Left hindlimb (tissue), 1 donor: ENCODE measurements around the gene PDC.

Source experiments
- DNase-seq: peaks from one replicate; pipeline ENCODE4 v3.0.0-alpha.2; 2018

Gene PDC

GRCh38 chr1:186461014-186461413, at the start of gene PDC:
TSS of gene PDC (minus strand) at chr1:186461114. CDS start at chr1:186449459, 11,655 bp downstream.
- no peak for DNase-seq

DNA sequence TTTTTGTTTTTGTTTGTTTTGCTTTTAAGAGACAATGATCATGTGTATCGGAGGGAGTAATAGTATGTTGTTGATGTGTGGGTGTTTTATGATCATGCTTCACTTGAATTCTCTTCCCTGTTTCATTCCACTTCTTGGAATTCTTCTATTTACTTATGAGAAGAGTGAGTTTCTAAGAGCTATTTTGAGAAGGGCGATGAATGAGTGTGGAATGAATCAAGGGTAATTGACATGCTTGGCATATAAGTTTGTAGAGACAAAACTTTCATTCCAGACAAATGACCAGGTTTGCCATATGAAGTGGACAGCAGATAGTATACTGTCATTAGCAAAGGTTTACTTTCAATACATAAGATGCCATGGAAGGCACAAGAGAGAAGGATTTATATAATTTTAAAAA, 42.3 kb upstream of the PDC start:
- no peak for DNase-seq

- no peak for DNase-seq
Measured at GRCh38 chr1:186502087-186502486, 41.2 kb upstream of the PDC start.

- no peak for DNase-seq
Measured at GRCh38 chr1:186500804-186501203, 39.9 kb upstream of the PDC start.

DNA sequence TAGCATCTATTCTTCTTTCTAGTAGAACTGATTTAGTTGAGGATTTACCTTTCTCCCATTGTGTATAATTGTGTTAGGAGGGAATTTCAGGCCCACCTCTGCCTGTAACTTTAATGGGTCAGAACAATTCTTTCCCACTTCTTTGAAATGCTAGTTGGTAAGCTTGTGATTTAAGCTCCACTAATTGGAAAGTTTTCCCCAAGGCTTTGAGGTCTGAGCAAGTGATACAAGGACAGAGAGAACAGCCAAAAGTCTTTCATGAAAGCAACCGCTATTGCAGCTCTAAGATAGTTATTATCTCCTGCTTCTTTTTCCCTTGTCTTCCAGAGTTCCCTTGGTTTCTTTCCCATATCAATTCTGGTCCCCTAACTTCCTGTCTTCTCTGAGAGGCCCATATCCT, 38.7 kb upstream of the PDC start:
- DNase-seq: no peak

DNA sequence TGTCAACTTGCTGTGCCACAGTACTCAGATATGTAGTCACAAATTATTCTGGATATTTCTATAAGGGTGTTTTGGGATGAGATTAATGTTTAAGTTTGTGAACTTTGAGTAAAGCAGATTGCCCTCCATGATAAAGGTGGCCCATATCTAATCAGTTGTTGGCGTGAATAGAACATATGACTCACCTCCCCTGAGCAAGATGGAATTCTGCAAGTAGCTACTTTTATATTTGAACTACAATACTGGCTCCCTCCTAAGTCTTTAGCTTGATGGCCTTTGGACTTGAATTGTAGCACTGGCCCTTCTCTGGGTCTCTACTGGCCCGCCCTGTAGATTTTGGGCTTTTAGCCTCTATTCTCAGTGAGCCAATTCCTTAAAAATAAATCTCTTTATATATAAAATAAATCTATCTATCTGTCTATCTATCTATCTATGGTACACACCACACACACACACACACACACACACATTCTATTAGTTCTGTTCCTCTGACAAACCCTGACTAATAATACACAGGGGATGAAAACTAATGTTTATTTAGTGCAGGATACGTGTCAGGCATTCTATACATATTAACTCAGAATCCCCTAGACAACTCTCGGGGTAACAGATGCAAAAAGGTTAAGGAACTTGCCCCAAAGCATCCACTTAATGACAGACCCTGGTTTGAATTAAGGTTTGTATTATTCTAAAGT, 37.9 kb upstream of the PDC start:
- DNase-seq: no peak

GRCh38 chr1:186498071-186498470, 37.2 kb upstream of the PDC start:
- DNase-seq: no peak

- no peak for DNase-seq
Measured at GRCh38 chr1:186497651-186498050, 36.7 kb upstream of the PDC start.

DNA sequence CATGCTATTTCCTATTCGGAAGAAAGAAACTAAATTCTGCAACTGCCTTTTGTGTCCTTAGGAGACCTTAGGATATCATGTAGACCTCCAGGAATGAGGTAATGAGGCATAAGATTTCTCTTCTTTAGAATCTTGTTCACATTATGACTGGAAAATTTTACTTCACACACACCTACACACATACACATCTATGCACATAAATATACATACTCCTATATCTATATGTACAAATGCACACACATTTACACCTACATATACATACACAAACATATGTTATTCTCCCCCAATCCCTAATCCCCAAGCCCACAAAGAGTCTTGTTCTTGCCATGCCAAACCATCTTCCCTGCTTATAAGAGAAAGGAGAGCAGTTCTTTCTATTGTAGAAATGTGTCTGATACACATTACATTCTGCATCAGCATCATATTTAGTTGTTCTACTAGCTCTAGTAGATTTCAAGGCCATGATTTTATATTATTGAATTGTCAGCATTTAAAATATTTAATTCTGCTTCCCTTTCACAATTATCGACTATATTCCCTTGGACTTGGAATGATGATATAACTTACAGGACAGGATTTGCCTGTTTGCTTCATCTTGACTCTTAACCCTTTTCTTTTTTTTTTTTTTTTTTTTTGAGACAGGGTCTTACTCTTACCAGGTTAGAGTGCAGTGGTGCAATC, 35.4 kb upstream of the PDC start:
- DNase-seq: no peak

DNA sequence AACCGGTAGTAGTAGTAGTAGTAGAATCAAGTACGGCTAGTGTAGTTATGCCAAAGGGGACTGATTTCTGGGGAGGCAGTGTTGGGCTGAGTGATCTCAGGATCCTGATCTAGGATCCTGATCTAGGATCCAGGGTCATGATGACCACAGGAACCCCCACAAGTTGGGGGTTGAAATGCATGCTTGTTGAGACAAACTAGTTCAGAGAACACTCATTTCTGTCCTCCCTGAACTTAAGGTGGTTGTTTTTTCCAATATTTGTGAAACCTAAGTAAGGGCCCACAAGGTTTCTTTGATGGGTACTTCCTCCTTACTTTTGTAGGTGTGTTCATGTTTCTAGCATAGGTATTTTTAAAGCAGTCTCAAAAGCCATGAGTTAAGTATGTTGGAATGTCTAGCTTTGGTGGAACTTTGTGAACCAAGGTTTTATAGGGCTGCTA, 33.9 kb upstream of the PDC start:
- no peak for DNase-seq

DNA sequence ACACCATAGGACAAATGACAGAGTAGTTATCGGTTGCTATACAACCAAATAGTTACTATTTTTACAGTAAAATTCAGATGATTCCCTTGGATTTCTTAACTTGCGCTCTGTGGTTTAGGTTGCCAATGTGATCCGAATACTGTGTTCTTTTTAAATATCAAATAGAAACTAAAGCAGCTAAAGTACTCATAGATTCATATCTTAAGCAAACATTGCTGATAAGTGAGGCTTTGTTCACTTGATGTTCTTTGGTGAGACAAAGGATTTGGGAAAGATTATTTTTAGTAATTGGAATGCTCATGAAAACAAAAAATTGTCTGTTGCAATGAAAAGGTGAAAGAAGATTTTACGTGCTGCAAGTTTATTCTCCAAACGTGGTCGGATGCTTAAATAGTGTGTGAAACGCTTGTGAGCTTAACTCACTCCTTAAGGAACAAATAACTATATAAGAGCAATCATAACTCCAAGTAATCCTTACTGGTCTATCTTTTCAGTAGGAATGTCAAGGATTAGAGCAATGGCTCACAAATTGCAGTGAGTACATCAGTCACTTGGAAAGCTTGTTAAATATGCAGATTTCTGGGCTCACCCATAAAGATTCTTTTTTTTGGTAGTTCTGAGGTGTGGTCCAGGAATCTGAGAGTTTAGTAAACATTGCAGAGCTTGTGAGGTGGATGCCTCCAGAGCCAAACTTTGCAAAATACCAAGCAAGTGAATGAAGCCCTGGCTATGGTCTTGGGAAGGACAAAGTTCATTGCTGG, 31.8 kb upstream of the PDC start:
- no peak for DNase-seq

DNA sequence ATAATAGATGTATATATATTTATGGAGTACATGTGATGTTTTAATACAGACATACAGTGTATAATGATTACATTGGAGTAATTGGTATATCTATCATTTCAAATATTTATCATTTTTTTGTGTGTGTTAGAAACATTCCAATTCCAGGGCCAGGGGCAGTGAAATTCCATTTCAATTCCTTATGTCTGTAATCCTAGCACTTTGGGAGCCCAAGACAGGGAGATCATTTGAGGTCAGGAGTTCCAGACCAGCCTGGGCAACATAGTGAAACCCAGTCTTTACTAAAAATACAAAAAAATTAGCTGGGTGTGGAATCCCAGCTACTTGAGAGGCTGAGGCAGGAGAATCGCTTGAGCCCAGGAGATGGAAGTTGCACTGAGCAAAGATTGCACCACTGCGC, 30.4 kb upstream of the PDC start:
- DNase-seq: no peak

DNA sequence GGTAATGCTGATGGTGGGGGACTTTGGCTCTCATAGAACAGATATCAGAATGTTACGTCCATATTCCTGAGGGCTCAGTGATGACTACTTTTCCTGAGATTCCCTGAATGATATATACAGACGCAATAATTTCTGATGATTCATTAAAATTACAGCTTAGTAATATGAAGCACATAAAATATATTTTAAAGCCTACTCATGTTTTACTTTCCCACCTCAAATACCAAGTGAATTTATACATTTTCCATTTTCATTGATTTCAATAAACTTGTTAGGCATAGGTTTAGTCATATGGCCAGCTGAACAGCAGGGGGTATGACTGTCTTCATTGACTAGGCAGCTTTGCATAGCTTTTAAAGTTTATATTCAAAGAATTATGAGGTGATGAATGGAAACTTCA, 26.2 kb upstream of the PDC start:
- no peak for DNase-seq

DNA sequence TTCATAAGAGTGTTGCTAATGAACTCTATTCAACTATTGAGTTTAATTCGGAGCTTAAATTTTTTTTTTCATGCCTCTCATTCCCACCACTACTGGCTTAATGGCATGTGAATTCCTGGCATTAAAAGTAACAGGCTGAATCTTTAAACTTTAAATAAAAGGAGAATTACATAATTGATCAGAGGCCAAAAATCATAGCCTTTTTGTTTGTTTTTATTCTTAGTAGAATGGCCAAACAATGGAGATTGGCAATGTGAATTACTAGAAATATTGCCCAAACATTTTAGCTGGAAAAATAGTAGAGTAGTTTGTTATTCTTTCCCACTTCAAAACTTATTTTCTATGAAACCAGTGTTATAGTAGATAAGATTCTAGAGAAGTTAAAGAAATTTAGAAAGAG, 25.1 kb upstream of the PDC start:
- DNase-seq: no peak

- DNase-seq: no peak
Measured at GRCh38 chr1:186483561-186483960, 22.6 kb upstream of the PDC start.

DNA sequence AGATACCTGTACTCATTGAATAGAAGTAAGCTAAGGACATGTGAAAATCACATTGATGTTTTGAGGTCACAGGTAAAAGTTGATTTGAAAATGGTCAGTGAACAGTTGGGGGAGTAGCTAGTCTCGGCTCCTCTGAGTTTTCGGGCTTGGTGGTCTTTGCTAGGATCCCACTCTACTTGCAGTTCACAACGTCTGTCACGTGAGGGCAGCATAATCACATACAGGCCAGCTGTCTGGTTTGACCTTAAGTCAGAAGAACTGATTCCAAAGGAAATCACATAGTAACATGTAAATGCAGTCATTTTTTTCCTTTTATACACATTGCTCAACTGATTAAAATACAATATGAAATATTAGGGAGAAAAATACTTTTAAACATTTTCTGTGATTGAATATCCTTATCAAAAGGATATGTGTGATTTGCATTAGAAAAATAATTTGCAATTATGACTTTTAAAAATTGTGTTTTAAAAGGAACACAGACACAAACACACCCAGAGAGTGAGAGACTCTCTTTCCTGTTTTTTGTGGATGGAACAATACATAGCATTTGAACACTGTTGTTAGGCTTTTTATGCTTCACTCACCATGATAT, 21.8 kb upstream of the PDC start:
- DNase-seq: peak; percentile 70

DNA sequence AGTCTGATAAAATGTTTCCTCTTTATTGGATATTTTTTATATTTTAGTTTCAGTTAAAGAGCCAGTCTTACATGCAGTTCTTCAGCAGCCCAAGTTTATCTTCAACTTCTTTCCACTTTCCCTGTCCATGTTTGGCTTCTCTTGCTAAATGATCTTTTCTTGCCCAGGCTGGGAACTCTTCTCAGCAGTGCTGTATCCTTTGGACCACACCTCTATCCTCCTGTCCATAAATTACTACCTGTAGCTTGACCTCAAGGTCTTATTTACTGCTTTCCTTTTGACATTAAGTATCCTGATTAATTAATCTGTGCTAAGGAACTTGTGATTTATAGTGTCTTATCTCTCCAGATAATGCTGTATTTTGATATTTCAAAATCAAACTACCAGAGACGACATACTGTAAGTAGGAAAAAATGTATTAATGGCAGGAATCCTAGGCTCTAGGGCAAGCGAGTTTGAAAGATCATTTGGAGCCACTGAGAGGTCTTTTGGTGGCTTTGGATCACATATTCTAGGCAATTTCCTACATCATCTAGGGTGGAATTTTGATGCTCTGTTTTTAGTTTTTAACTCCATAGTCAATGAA, 20.5 kb upstream of the PDC start:
- DNase-seq: no peak

DNA sequence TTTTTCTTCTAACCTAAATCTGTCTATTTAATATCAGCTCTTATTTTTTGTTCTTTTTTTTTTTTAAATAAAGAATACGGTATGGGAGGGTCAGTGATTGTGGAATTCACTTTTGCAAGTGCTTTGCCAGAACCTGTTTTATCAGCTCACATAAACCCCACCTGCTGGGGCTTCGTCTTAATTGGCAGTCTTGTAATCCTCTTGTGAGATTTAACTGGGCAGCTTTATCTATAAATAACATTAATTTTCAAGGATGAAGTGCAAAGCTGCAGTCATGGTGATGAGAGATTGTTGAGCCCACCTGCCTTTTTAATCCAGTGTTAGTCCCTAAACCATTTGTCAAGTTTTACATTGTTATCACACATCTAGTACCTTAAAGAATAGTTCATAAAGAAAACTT, 18.2 kb upstream of the PDC start:
- no peak for DNase-seq

- no peak for DNase-seq
Measured at GRCh38 chr1:186476264-186477040, 15.5 kb upstream of the PDC start.

- no peak for DNase-seq
Measured at GRCh38 chr1:186474208-186474607, 13.3 kb upstream of the PDC start.

DNA sequence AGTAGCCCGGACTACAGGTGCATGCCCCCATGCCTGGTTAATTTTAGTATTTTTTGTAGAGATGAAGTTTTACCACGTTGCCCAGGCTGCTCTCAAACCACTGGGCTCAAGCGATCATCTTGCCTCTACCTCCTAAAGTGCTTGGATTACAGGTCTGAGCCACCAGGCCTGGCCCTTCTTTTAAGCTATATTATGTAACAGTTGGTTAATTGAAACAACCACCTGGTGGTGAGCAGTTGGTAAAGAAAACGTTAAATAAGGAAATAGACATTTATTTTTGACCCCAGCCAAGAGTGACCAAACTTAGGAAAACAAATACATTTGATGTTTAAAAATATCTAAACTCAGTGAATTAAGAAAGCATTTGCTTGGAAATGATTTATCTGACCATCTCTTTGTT, 12.1 kb upstream of the PDC start:
- DNase-seq: no peak

GRCh38 chr1:186465946-186466345, 5.0 kb upstream of the PDC start:
- DNase-seq: no peak
